Spleen (tissue), 11 donors: ENCODE measurements around the gene ZNF618. TPM values are rescaled to one million over a fixed set of nuclear protein-coding genes. Genes with fewer than 3 reads are reported as not detected.

Experiments
- DNase-seq: peaks from one replicate; pipeline ENCODE4 v3.0.0-alpha.2; 2020
- H3K27ac ChIP-seq, 8 donors: fragments of 200-600 bp; sonication (generic) in 7 of 8; 1 replicate in 4 of 8; 2 replicates in 4 of 8; pipeline versions ENCODE4 v1.5.0 to v1.8.0; 2016 to 2021; ENCODE audit warnings: inconsistent platforms in 4 of 8, mild to moderate bottlenecking in 4 of 8, moderate library complexity in 1 of 8
- H3K27me3 ChIP-seq, 7 donors: fragments of 200-600 bp; sonication (generic) in 6 of 7; replicated peaks in 1 of 7; 1 replicate in 4 of 7; 2 replicates in 3 of 7; pipeline versions ENCODE4 v1.5.0 to v1.8.0; 2016 to 2021; ENCODE audit warnings: inconsistent platforms in 3 of 7, mild to moderate bottlenecking in 1 of 7
- H3K36me3 ChIP-seq, 6 donors: fragments of 200-600 bp; sonication (generic) in 5 of 6; 1 replicate in 4 of 6; 2 replicates in 2 of 6; pipeline versions ENCODE4 v1.5.0 to v1.8.0; 2016 to 2021; ENCODE audit warnings: inconsistent platforms in 2 of 6
- H3K4me1 ChIP-seq, 6 donors: fragments of 200-600 bp; sonication (generic) in 5 of 6; 1 replicate in 3 of 6; 2 replicates in 3 of 6; pipeline versions ENCODE4 v1.5.0 to v1.8.0; 2016 to 2021; ENCODE audit warnings: inconsistent platforms in 3 of 6
- H3K4me3 ChIP-seq, 8 donors: fragments of 200-600 bp; sonication (generic) in 7 of 8; 1 replicate in 4 of 8; 2 replicates in 4 of 8; pipeline versions ENCODE4 v1.5.0 to v1.8.0; 2016 to 2021; ENCODE audit warnings: inconsistent platforms in 4 of 8, mild to moderate bottlenecking in 4 of 8, moderate library complexity in 2 of 8
- H3K9me3 ChIP-seq, 8 donors: fragments of 200-600 bp; sonication (generic) in 7 of 8; 1 replicate in 4 of 8; 2 replicates in 4 of 8; pipeline versions ENCODE4 v1.5.0 to v1.8.0; 2016 to 2021; ENCODE audit warnings: inconsistent platforms in 4 of 8
- POLR2A ChIP-seq, 3 donors: fragments of 450-650 bp; IDR thresholded peaks; one replicate each; pipeline ENCODE4 v1.5.1; 2017; ENCODE audit warnings: antibody characterized with exemption in 3 of 3, mild to moderate bottlenecking in 1 of 3
- POLR2AphosphoS5 ChIP-seq, 3 donors: sonication (generic); formaldehyde crosslinking; IDR thresholded peaks; one replicate each; pipeline ENCODE4 v1.5.1; 2017; ENCODE audit warnings: antibody characterized with exemption in 3 of 3
- WGBS, 5 donors: extraction: QIAGEN DNeasy Blood & Tissue Kit in 3 of 5; methylation state at CpG; one replicate each; pipeline versions ENCODE4 v1.1.5 to v1.1.7; 2013 to 2018; 5-methylcytosine and 5-hydroxymethylcytosine counted together
- intact Hi-C: fragments of 100-400 bp; cut with DNase I; formaldehyde crosslinking; loops from one replicate; pipeline ENCODE4 v1.15.0; 2023; ENCODE audit warnings: low total_unique reads
- polyA plus RNA-seq, 3 donors: library from polyadenylated mRNA; stranded (reverse); fragments of 200-250 nt; gene quantifications; one replicate each; pipeline ENCODE4 v1.2.1, GENCODE V29; 2013
- total RNA-seq, 7 donors: library from RNA; depleted of rRNA in 3 of 7; stranded (reverse); fragments of >200 nt in 3 of 7; fragmentation: NEBNext Ultra II Directional in 4 of 7; extraction: Animal tissue kit (Norgen Biotek cat#: 25700) in 4 of 7; gene quantifications; one replicate each; pipeline versions ENCODE4 v1.1.0 to v1.2.1, GENCODE V29; 2016 to 2021
- TF ChIP-seq, protein P1 (sequence below), 11 experiments: fragments of 200-600 bp in 7 of 11; fragments of 450-650 bp in 4 of 11; sonication (generic) in 4 of 11; IDR thresholded peaks in 8 of 11; conservative IDR thresholded peaks in 3 of 11; 1 replicate in 7 of 11; 2 replicates in 4 of 11; pipeline versions ENCODE4 v1.4.0 to v1.8.0; 2016 to 2021; ENCODE audit warnings: antibody characterized with exemption in 11 of 11, inconsistent platforms in 4 of 11, mild to moderate bottlenecking in 1 of 11
- donor health status: healthy with polysubstance abuse.
- donor health status: DM: no; HTN: no; CAD: no; lungs with moderate emphysema.
- donor health status: DM: no; HTN: no; CAD: no.
- donor health status: Bipolar disorder and iron deficiency.
- donor health status: healthy.
- donor health status: DM: no; HTN: no; CAD: no.
- donor health status: DM: yes; HTN: yes; CAD: no.

Gene ZNF618
- total and polyA plus RNA-seq, 10 donors, result 0.58 to 14.8 (median 8.4) TPM

GRCh38 chr9:114016101-114016500, 140.0 kb downstream of the ZNF618 start:
- intact Hi-C loops, result no loop called here
- Histone ChIP-seq H3K36me3 (peaks cover 0 to 50% (median 17%) of the 10 kb centered on the region in 6 donors), H3K9me3 (peaks cover 0 to 13% (median 3%) of the 10 kb centered on the region in 8 donors), H3K4me3 (no peak overlapping the region), H3K27me3 (no peaks in the 10 kb centered on the region), H3K4me1 (no peaks in the 10 kb centered on the region), H3K27ac (no peak overlapping the region)
- DNase-seq, result peak; percentile 59
- TF ChIP-seq, protein P1, sequence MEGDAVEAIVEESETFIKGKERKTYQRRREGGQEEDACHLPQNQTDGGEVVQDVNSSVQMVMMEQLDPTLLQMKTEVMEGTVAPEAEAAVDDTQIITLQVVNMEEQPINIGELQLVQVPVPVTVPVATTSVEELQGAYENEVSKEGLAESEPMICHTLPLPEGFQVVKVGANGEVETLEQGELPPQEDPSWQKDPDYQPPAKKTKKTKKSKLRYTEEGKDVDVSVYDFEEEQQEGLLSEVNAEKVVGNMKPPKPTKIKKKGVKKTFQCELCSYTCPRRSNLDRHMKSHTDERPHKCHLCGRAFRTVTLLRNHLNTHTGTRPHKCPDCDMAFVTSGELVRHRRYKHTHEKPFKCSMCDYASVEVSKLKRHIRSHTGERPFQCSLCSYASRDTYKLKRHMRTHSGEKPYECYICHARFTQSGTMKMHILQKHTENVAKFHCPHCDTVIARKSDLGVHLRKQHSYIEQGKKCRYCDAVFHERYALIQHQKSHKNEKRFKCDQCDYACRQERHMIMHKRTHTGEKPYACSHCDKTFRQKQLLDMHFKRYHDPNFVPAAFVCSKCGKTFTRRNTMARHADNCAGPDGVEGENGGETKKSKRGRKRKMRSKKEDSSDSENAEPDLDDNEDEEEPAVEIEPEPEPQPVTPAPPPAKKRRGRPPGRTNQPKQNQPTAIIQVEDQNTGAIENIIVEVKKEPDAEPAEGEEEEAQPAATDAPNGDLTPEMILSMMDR (IDR thresholded peaks at IDR 0.05 in 8 of 11, conservative IDR thresholded peaks at IDR 0.05 in 3 of 11), result no peak
- TF ChIP-seq POLR2A (IDR thresholded peaks at IDR 0.05) (no peak), POLR2AphosphoS5 (IDR thresholded peaks at IDR 0.05) (no peak)
- 83 to 91% (median 87%) methylated on average over 6 of the region's 6 CpGs for WGBS, 5 donors

DNA sequence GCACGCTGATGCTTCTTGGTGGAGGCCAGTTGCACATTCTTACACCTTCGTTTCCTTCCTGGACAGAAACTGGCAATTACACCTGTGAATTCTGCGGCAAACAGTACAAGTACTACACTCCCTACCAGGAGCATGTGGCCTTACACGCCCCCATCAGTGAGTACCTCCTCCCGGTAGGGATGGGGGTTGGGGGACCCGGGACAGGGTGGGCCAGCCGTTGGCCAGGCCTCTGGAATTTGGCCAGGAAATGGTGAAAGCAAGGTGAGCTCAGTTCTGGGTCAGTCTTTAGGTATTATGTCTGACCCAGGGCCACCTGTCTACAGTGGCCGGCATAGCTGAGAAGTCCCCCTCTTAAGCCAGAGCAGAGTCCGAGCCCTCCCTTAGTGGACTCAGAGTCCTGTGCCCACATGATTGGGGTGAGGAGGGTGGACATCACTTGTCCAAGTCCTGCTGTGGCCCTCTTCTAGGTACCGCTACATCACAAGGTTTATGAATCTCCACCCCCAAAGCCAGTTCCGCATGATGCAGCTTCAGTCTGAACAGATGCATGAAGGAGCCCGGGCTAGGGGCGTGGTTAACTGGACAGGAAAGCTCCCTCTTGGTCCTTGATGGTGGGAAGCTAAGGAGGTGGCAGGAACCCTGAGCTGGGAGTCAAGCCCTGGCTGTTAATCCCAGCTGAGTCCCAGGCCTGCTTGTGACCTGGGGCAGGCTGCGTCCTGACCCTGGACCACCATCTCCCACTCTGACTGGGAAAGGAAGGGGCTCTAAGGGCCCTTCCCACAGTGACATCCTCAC, 140.7 kb downstream of the ZNF618 start:
- WGBS, 5 donors, result 86 to 94% (median 89%) methylated on average over 13 to 14 of the region's 14 CpGs
- H3K36me3 ChIP-seq, result peaks cover 0 to 48% (median 15%) of the 10 kb centered on the region in 6 donors
- H3K27me3 ChIP-seq, result no peaks in the 10 kb centered on the region
- intact Hi-C loops, result no loop called here
- peak; percentile 51 for DNase-seq
- TF ChIP-seq POLR2A (IDR thresholded peaks at IDR 0.05) (no peak), POLR2AphosphoS5 (IDR thresholded peaks at IDR 0.05) (no peak)
- TF ChIP-seq, protein P1 (IDR thresholded peaks at IDR 0.05 in 8 of 11, conservative IDR thresholded peaks at IDR 0.05 in 3 of 11), result no peak
- H3K4me3 ChIP-seq, result no peak overlapping the region
- H3K4me1 ChIP-seq, result no peaks in the 10 kb centered on the region
- H3K9me3 ChIP-seq, result peaks cover 0 to 17% (median 6%) of the 10 kb centered on the region in 8 donors
- H3K27ac ChIP-seq, result no peak overlapping the region

GRCh38 chr9:114017741-114018715, 141.9 kb downstream of the ZNF618 start:
- 70 to 94% (median 79%) methylated on average over 4 to 6 of the region's 6 CpGs for WGBS, 5 donors
- peaks cover 0 to 29% (median 18%) of the 10 kb centered on the region in 8 donors for H3K9me3 ChIP-seq
- no peaks in the 10 kb centered on the region for H3K4me1 ChIP-seq
- H3K36me3 ChIP-seq, result peaks cover 0 to 53% (median 15%) of the 10 kb centered on the region in 6 donors
- H3K4me3 ChIP-seq, result peak overlapping the region in 1 of 8 donors; percentile 4
- no peak overlapping the region for H3K27ac ChIP-seq
- DNase-seq, result peak; percentile 55
- intact Hi-C loops, result no loop called here
- TF ChIP-seq, protein P1 (IDR thresholded peaks at IDR 0.05 in 8 of 11, conservative IDR thresholded peaks at IDR 0.05 in 3 of 11), result no peak
- TF ChIP-seq POLR2A (IDR thresholded peaks at IDR 0.05), result no peak
- H3K27me3 ChIP-seq, result no peaks in the 10 kb centered on the region
